HCT116 (cell line): ENCODE results near the gene ACTBL2. TPM values are rescaled to one million over a fixed set of nuclear protein-coding genes. Genes with fewer than 3 reads are reported as not detected.

Experiments
- ATAC-seq: fragments of 200-7000 bp; cut with Tn5 transposase; 2 replicates; pipeline ENCODE4 v1.9.1; 2020; ENCODE audit warnings: mild to moderate bottlenecking, moderate library complexity
- BruUV-seq: library from RNA; stranded (reverse); fragments of 400-500 nt; replicated peaks from 2 replicates; lab custom pipeline; 2021; lab: Mats Ljungman, UMichigan
- CTCF ChIA-PET: fragments of 300-600 bp; sonication (Branson Sonifier 250); formaldehyde crosslinking; loops from one replicate; lab custom pipeline; 2021; ENCODE audit warnings: antibody characterized with exemption; lab: Charles Lee
- POLR2A ChIA-PET: fragments of 300-600, 350-600 bp; sonication (Branson Sonifier 250); formaldehyde crosslinking; loops from one replicate; lab custom pipeline; 2021; ENCODE audit warnings: antibody characterized with exemption; lab: Charles Lee
- RAD21 ChIA-PET, 2 experiments: fragments of 300-600 bp; sonication (Branson Sonifier 250); formaldehyde crosslinking; loops; one replicate each; lab custom pipeline; 2023; ENCODE audit warnings: low total read pairs in 2 of 2; ENCODE audit not compliant: uncharacterized antibody in 2 of 2, unreplicated experiment in 2 of 2, low non-redundant PET in 1 of 2; lab: Charles Lee
- DNase-seq: peaks from one replicate; pipeline ENCODE4 v3.0.0-alpha.2; 2010; ENCODE audit warnings: low read depth, low spot score
- H2AFZ ChIP-seq: fragments of 200-600 bp; shearing (Covaris generic), sonication (generic); 2 replicates; pipeline ENCODE4 v1.6.1; 2017; ENCODE audit warnings: low read depth, mixed run types, mixed read lengths, antibody characterized with exemption, low read length; ENCODE audit not compliant: poor library complexity, severe bottlenecking
- H3K27ac ChIP-seq: 2 replicates; pipeline ENCODE4 v1.5.1; 2012; ENCODE audit warnings: low read depth, low read length
- H3K27me3 ChIP-seq: fragments of 200-600 bp; sonication (generic); 2 replicates; pipeline ENCODE4 v1.6.1; 2016; ENCODE audit warnings: mixed run types, low read length, mixed read lengths; ENCODE audit not compliant: insufficient read depth
- H3K36me3 ChIP-seq, 2 experiments: fragments of 200-500 bp in 1 of 2; fragments of 200-600 bp in 1 of 2; sonication (Bioruptor generic) in 1 of 2; sonication (generic) in 1 of 2; 2 replicates each; pipeline versions ENCODE4 v1.5.1 to v1.6.1; 2014 to 2016; ENCODE audit warnings: low read length in 2 of 2, inconsistent platforms in 1 of 2, mixed read lengths in 1 of 2, mixed run types in 1 of 2; ENCODE audit not compliant: insufficient read depth in 2 of 2, control insufficient read depth in 1 of 2
- H3K4me1 ChIP-seq, 2 experiments: fragments of 200-600 bp in 1 of 2; sonication (generic) in 1 of 2; 2 replicates each; pipeline versions ENCODE4 v1.5.1 to v1.6.1; 2012 to 2017; ENCODE audit warnings: low read length in 2 of 2, inconsistent platforms in 1 of 2, mild to moderate bottlenecking in 1 of 2, mixed read lengths in 1 of 2, mixed run types in 1 of 2, moderate library complexity in 1 of 2; ENCODE audit not compliant: insufficient read depth in 2 of 2, control insufficient read depth in 1 of 2
- H3K4me2 ChIP-seq: fragments of 200-600 bp; sonication (generic); 2 replicates; pipeline ENCODE4 v1.6.1; 2017; ENCODE audit warnings: mixed run types, low read length, mixed read lengths
- H3K4me3 ChIP-seq, 2 experiments: fragments of 200-600 bp in 1 of 2; sonication (generic) in 1 of 2; replicated peaks in 1 of 2; 2 replicates each; pipeline ENCODE4 v1.5.1; 2011 to 2016; ENCODE audit warnings: low read length in 2 of 2, control low read depth in 1 of 2, low read depth in 1 of 2, mild to moderate bottlenecking in 1 of 2, mixed read lengths in 1 of 2, mixed run types in 1 of 2
- H3K79me2 ChIP-seq: fragments of 200-600 bp; sonication (generic); 2 replicates; pipeline ENCODE4 v1.6.1; 2017; ENCODE audit warnings: mild to moderate bottlenecking, mixed run types, low read length, moderate library complexity, mixed read lengths; ENCODE audit not compliant: insufficient read depth
- H3K9ac ChIP-seq: fragments of 200-600 bp; sonication (generic); 2 replicates; pipeline ENCODE4 v1.6.1; 2016; ENCODE audit warnings: low read length, mixed read lengths
- H3K9me2 ChIP-seq: fragments of 200-600 bp; sonication (generic), shearing (Covaris generic); 2 replicates; pipeline ENCODE4 v1.6.1; 2017; ENCODE audit warnings: mixed run types, mild to moderate bottlenecking, moderate library complexity; ENCODE audit not compliant: insufficient read depth
- H3K9me3 ChIP-seq, 2 experiments: fragments of 200-500 bp in 1 of 2; fragments of 200-600 bp in 1 of 2; sonication (Bioruptor generic) in 1 of 2; sonication (generic) in 1 of 2; 2 replicates each; pipeline ENCODE4 v1.6.1; 2014 to 2017; ENCODE audit warnings: low read length in 2 of 2, mixed read lengths in 2 of 2, inconsistent platforms in 1 of 2, low read depth in 1 of 2, mild to moderate bottlenecking in 1 of 2, mixed run types in 1 of 2, moderate library complexity in 1 of 2; ENCODE audit not compliant: control insufficient read depth in 1 of 2, insufficient read depth in 1 of 2
- H4K20me1 ChIP-seq: fragments of 200-600 bp; sonication (generic), shearing (Covaris generic); 2 replicates; pipeline ENCODE4 v1.6.1; 2017; ENCODE audit warnings: mixed run types, mild to moderate bottlenecking, moderate library complexity; ENCODE audit not compliant: insufficient read depth
- FOSL1 ChIP-seq: IDR thresholded peaks from 2 replicates; pipeline ENCODE4 v1.6.1; 2012; ENCODE audit warnings: low read depth
- REST ChIP-seq: IDR thresholded peaks from 2 replicates; pipeline ENCODE4 v1.6.1; 2012; ENCODE audit warnings: low read depth
- intact Hi-C: fragments of 100-400 bp; cut with micrococcal nuclease; formaldehyde crosslinking; loops from 2 replicates; pipeline ENCODE4 v1.10.0; 2022
- total RNA-seq: library from RNA; stranded (reverse); gene quantifications from one replicate; pipeline ENCODE4 v1.2.1, GENCODE V29; 2021; ENCODE audit not compliant: unreplicated experiment

The ACTBL2 gene
- total RNA-seq, 1 experiment from 2014 or later, result 0.07 TPM

DNA sequence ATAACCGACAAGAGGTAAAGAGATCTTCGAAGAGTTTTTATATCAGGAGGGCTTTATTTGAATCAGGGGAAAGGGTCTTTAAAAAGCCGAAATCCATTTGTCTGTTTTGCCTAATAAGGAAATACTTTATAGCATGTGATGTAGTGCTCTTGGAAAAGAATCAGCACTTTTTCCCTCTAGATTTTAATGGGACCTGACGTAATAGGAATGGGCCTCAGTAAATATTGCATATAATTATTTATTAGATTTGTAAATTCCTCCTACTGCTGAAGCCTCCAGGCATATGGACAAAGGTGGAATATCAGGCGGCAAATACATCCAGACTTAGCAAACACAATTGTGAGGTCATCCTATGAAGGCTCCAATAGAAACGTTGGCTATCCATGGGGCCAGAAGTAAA lies 50.9 kb downstream of the ACTBL2 start:
- Histone ChIP-seq H3K4me2 (no peak overlapping the region), H3K9me3 (no peaks in the 10 kb centered on the region), H3K27me3 (no peaks in the 10 kb centered on the region), H2AFZ (no peak overlapping the region), H3K4me1 (peaks cover 13 to 20% of the 10 kb centered on the region in 2 experiments; a peak in 3 of 4 replicates), H3K79me2 (no peaks in the 10 kb centered on the region), H3K9ac (no peak overlapping the region), H3K27ac (no peak overlapping the region), H4K20me1 (no peaks in the 10 kb centered on the region)
- ATAC-seq (no peak), DNase-seq (no peak)
- ChIA-PET CTCF (interaction anchor here (1.0 kb wide), 1 partner anchor 93 kb away, joined by 3 read pairs; no protein-coding TSS in a partner anchor), RAD21 (no interaction called here), POLR2A (no interaction called here)
- no TSS peak for BruUV-seq
- intact Hi-C loops, result no loop called here
- TF ChIP-seq REST (no peak), FOSL1 (no peak)
- TF ChIP-seq, all 23 proteins: peak for 0
- no peaks in the 10 kb centered on the region for H3K36me3 ChIP-seq
- H3K4me3 ChIP-seq, result no peak overlapping the region
- no peaks in the 10 kb centered on the region for H3K9me2 ChIP-seq
